Measurements from ENCODE around the gene PPP2R5C.
A peak's percentile ranks its signal among the peaks of the same experiment; 100 is the strongest.

Gene PPP2R5C

GRCh38 chr14:101872346-101872745 is 110.8 kb downstream of the PPP2R5C start:
- no peak for DNase-seq

GRCh38 chr14:101873076-101873825 is 111.7 kb downstream of the PPP2R5C start:
- DNase-seq = no peak

- no peak for DNase-seq
Measured at GRCh38 chr14:101873991-101874390, 112.5 kb downstream of the PPP2R5C start.

GRCh38 chr14:101875041-101875726 is 113.7 kb downstream of the PPP2R5C start:
- peak; percentile 40 to 46 for DNase-seq

- DNase-seq = peak; percentile 81 to 85
Measured at GRCh38 chr14:101875727-101876554, 114.4 kb downstream of the PPP2R5C start.

- peak; percentile 55 to 82 for DNase-seq
Measured at GRCh38 chr14:101876555-101876938, 115.0 kb downstream of the PPP2R5C start.

GRCh38 chr14:101877766-101878165 is 116.3 kb downstream of the PPP2R5C start:
- DNase-seq = no peak

GRCh38 chr14:101878211-101878821 is 116.8 kb downstream of the PPP2R5C start:
- DNase-seq = no peak

GRCh38 chr14:101878822-101879528 is 117.5 kb downstream of the PPP2R5C start:
- DNase-seq = no peak

- DNase-seq = no peak
Measured at GRCh38 chr14:101879529-101880336, 118.2 kb downstream of the PPP2R5C start.

GRCh38 chr14:101881426-101881825 is 119.9 kb downstream of the PPP2R5C start:
- DNase-seq = no peak

GRCh38 chr14:101882141-101882935 is 120.8 kb downstream of the PPP2R5C start:
- DNase-seq = no peak

GRCh38 chr14:101884089-101884933 is 122.8 kb downstream of the PPP2R5C start:
- no peak for DNase-seq

- no peak for DNase-seq
Measured at GRCh38 chr14:101884934-101885576, 123.5 kb downstream of the PPP2R5C start.

- DNase-seq = no peak
Measured at GRCh38 chr14:101887219-101887618, 125.7 kb downstream of the PPP2R5C start.

GRCh38 chr14:101888182-101888581 is 126.7 kb downstream of the PPP2R5C start:
- no peak for DNase-seq

GRCh38 chr14:101889366-101889765 is 127.9 kb downstream of the PPP2R5C start:
- DNase-seq = no peak

- peak in 1 of 2 experiments; percentile 27 for DNase-seq
Measured at GRCh38 chr14:101889898-101890297, 128.4 kb downstream of the PPP2R5C start.

GRCh38 chr14:101891471-101891870 is 130.0 kb downstream of the PPP2R5C start:
- no peak for DNase-seq
